Activated T-helper 1 cell treated with Interleukin-2 at 50 U/mL for 16 hours (primary cell): ENCODE measurements around the gene FOXP1.
"Not testable (repeated sequence)": the region's sequence is repeated elsewhere in the genome, so short reads cannot be mapped to it uniquely, and the experiment has no call there.

Experiments
- DNase-seq: peaks from one replicate; pipeline ENCODE4 v3.0.0-alpha.2; 2020; ENCODE audit warnings: low read depth

Gene FOXP1

DNA sequence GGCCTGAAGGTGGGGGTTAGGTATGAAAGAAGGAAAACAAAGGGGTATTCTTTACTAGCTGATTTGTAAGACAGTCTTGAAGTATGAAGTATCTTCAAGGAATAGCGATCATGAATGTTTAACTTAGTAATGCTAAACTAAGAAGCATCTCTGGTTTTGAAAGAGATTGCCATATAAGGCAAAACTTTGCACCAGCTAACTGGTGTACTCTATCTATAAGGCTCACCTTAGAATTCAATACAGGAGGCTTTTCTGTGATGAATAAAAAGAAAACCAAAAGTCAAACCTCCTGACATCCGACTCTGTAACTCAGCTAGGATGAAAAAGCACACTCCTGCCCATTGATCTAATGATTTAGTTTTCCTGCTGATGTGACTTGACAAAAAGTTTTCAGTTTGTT lies 54.7 kb downstream of the FOXP1 start:
- DNase-seq = no peak

DNA sequence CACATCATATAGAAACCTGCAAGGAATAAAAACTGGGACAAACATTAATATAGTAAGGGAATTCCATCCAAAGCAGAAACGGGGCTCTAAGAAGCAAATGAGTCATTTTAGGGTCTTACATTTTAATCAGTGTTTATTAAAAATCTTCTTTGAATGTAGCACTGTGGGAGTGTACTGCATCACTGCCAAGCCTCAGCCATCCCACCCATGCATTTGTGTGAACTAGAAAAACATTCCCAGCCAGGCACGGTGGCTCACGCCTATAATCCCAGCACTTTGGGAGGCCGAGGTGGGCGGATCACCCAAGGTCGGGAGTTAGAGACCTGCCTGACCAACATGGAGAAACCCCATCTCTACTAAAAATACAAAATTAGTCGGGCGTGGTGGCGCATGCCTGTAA lies 57.1 kb downstream of the FOXP1 start:
- not testable (repeated sequence) for DNase-seq

DNA sequence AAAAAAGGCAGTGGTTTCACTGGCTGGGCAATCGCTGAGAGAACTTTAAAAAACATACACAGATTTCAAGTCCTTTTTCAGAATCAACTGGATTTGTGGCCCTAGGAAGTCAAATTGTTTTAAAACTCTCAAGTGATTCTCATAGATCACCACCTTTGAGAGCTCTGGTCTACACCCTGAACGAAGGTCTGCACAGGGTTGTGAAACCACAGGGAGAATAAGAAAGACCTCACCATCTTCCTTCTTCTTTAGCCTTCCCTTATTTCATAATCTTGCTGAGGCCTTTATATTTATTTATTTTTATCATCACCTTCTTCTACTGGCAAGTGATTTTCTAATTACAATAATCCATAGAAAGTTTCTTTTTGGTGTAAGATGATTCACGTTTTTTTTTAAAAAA lies 58.1 kb downstream of the FOXP1 start:
- no peak for DNase-seq

DNA sequence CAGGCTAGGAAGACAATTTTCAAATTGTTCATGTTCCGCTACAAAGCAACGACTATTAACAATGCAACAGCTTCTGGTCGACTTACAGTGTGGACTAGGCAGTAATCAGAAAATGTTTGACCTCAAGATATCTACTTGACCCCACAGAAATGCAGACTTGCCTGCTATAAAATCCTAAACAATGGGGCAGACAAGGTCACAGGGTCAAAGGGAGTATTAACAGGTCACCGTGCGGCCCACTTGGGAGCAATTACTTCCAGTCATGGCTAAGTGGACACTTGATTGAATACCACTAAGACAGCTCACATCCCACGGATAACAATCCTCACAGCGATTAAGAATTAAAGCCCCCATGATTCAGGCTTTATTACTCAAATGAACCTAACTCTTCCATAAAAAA lies 58.9 kb downstream of the FOXP1 start:
- no peak for DNase-seq

DNA sequence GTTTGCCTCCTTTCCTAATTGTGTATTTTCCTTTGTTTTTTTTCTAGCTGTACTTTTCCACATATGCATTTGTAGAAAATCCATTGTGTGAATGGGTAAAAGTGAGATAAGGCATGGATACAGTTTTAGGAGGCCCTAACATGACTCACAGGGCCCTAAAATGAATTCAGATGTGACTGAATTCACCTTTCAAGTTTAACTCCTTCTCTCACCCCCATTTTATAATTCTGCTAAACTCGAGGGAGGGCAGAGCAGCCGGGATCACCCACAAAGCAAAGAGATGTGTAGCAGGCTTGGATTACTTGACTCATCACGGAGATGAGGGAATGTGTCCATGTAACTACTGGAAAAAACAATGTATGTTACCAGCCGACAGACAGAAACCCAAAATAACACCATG lies 59.9 kb downstream of the FOXP1 start:
- no peak for DNase-seq

DNA sequence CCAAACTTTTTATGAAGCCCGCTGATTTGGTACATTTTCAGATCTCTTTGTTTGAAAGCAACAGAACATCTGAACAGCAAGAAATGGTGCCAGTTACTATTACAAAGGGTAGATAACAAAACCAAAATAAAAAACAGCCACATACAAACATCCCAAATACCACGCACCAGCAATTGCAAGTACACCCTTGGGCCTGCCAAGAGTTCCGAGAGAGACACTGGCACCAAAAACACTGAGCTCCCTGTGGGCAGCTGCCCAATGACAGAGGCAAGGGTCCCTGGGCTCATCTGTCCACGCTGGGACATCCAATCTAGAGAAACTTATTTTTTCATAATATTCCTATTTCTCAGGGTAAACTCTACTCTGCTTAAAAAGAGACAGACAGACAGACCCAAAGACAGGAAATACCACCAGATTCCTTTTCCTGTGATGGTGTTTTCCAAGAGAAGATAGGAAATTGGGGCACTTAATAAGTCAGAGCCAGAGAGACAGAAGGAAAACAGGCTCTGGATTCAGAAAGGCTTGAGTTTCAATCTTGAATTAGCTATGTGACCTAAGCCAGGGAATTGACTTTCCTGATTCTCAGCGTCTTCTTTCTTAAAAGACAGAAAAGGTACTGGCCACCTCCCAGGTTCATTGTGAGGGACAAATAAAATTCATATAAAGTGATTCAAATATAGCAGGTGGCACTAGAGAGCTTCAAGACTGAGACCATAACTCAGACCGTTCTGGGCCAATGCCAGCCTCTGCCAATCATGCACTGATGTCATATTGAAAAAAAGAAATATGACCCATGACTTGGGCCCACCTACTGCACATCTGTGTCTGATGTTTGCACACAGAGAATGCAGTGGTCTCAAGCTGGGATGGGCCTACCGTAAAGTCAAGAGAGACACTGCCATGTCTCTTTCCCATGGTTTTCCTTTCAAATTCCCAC lies 61.3 kb downstream of the FOXP1 start:
- DNase-seq = no peak

DNA sequence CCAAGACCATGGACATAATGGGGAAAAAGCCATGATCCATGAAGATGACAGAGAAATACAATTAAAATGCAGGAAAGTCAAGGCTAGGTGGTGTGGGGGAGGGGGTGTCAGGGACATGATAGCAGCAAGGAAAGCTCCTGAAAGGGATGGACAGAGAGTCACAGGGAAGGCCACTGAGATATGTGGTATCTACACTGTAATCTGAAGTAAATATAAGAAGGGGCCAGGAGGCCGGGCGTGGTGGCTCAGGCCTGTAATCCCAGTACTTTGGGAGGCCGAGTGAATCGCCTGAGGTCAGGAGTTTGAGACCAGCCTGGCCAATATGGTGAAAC lies 62.5 kb downstream of the FOXP1 start:
- DNase-seq = no peak

DNA sequence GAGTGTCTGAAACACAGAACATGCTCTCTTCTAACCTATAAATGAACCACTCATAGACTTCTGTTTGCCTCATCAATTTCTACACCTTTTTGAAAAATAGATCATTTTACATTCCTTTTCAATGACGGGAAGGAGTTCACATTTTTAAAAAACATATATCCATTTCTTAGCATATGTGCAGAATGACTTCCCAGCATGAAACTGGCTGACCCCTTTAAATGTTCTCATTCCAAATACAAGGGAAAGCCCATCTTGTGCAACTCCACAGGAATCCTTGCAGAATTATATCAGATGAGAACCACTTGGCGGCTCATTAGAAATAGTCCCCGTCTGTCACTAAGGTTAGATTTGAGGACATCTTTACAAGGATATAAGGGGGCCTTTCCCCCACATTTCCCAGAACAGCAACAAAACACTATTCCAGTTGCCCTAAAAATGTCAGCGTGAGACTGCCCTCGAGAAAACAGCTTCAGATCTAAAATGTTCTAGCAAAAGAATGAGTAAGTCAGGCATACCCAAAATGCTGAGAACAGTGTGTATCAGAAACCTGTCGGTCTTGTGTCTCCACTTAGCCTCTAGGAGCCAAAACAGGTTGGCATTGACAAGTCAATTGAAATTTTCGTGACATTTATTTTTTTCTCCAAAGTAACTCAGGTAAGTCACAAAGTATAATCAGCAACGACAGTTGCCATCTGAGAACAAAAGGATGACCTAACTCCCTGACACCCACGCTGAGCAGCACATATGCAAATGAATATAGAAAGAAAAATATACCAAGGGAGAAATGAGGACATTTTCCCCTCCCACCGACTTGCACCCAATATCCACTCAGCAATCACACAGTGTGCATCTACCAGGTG lies 63.1 kb downstream of the FOXP1 start:
- no peak for DNase-seq

DNA sequence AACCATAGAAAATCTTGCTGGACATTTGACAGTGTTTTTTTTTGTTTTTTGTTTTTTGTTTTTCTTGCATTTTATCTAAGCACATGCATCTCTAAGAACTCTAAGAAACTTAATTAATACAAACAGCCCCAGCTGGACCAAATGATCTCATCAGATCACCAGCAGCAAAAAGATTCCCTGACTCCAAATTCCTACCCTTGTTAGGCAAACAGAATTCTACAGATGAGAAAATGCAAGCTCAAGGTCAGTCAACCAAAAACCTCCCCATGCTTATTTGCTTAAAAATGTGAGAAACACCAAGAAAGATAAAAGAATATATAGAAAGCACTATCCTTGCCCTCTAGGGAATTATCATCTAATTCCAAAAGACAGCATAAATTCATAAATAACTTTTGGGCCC lies 65.4 kb downstream of the FOXP1 start:
- DNase-seq = no peak

DNA sequence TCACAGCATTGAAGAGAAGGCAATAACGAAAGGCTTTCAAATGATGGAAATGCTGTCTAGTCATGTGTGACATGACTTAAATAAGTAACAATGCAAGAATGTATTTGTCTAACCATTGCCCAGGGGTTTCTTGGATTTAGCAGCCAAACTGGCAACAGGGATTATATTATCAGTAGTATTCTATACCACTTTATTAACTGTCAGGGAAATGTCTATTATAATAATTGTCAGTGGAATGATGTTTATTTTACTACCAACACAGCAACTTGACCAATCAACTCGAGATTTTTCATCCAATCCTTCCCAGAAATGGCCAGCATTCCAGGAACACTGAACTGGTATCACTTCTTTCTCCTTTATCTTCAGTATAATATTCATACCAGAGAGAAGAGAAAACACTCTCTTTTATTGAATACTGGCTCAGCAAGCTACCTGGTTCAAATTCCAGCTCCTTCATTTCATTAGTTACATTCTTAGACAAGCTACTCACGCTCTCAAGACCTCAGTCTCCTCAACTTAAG lies 66.2 kb downstream of the FOXP1 start:
- DNase-seq = no peak

DNA sequence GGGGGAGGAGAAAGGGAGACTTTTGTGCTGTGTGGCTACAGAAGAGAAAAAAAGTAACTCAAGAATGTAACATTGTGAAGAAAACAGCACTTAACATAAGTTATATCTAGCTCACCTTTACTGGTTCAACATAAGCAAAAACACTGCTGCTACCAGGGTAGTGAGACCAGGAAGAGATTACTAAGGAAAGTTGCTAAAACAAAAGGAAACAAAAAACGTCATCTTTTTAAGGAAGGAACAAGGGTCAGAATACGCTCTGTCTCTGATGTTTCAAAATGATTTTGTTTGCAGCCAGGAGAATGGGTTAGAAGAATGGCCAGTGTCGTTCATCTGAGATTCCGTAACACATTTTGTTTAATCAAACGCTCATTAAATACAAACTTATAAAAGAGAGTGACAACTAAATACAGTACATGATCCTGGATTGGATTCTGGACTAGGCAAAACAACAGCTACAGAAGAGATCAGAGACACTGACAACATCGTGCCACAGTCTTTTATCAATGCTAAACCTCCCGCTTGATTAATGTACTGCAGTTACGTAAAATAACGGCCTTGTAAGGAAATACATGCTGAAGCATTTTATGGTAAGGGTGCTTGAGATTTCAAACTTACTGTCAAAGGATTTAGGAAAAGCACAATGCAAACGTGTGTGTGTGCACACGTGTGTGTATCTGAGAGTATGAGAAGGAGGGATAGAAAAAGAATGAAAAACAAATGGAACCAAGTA lies 67.7 kb downstream of the FOXP1 start:
- DNase-seq = no peak

DNA sequence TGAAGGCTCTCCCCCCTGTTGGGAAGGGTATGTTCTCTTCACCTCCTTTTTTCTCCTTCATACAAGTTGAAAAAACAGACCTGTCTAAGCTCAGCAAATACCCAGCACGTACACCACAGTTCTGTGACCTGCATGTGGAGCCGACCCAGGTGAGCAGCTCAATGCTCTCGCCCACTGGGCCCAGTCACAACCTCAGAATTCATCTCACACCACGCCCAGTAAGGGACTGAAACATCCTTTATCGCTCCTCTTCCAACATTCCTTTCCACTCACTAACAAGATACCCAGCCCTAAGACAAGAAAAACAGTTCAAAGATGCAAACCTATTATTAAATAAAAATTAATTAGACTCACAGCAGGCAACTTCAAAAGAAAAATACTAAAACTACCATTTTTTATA lies 68.9 kb downstream of the FOXP1 start:
- DNase-seq = no peak

DNA sequence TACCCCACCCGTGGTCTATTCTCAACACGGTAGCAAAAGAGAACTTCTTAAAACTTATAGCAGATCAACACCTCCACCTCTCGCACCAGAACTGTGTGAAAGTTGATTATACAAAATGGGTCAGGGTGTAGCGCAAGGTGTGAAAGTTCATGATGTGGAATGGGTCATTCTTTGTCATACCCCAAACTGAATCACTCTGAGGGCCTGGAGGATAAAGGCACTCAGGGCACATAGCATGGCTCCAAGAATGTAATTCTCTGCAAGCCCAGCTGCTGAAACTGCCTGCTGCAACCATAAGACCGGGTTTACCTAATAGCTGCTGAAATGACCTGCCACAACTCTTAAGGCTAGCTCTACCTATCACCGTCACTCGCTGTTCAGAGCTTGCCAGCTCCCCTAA lies 70.0 kb downstream of the FOXP1 start:
- no peak for DNase-seq

DNA sequence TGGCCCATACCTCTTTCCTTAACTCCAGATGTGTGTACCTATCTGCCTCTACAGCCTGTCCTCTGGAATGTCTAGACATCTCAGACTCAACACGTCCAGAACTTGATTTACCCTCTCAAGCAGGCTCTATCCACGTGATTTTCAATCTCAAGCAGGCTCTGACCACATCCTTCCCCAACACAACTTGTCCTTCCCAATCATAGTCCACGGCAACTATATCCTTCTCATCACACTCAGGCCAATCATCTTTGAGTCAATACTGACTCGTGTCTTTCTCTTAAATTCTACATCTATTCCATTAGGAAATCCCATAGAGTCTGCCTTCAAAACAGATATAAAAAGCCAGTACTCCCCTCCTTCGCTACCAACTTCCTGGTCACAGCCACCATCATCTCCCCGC lies 70.4 kb downstream of the FOXP1 start:
- DNase-seq = no peak

DNA sequence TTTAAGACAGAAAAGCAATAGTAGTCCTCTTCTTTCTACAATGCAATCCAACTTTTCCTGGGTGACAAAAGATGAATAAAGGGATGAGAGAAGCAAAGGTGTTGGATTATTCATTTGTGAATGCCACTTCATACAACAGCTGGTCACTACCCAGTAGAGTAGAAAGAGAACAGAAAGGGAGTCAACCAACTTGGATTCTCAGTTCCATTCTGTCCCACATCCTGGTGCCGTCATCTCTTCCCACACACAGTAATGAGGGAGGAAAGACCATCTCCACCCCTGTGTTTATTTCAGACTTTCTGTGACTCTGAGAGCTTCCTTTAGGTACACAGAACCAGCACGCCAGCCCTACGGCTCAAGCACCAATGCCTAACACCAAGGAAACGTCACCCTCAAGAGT lies 71.0 kb downstream of the FOXP1 start:
- DNase-seq = no peak

DNA sequence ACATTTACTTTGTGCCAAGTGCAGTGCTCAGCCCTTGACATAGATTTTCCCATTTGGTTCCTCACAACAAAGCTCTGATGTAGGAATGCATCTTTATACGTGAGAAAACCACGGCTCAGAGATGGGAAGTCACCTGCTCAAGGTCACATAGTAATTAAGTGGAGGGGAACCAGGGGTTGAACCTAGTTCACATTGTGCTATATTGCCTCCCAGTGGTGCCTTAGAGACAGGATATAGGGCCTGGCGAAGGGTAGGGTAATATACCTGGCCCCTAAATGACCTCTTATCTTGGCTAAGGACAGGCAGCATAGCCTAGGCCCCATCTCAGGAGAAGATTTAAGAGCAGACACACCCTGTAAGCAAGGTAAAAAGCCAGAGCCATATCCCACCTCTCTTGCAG lies 71.5 kb downstream of the FOXP1 start:
- no peak for DNase-seq

DNA sequence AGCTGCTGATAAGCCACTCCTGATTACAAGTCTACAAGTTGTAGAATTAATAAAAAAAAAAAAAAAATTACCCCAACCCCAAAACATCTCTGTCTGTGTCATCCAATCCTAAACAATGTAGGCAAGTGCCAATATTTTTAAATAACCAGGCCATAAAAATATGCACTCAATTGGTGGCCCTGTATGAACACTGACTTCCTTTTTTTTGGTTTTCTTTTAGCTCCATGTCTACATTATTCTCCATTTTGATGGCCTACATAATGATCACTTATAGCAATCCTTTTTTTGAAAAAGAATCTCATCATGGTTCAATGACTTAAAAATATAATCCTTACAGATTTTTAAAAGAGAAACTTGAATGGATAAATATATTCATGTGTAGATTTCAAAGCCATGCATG lies 72.1 kb downstream of the FOXP1 start:
- DNase-seq = no peak

DNA sequence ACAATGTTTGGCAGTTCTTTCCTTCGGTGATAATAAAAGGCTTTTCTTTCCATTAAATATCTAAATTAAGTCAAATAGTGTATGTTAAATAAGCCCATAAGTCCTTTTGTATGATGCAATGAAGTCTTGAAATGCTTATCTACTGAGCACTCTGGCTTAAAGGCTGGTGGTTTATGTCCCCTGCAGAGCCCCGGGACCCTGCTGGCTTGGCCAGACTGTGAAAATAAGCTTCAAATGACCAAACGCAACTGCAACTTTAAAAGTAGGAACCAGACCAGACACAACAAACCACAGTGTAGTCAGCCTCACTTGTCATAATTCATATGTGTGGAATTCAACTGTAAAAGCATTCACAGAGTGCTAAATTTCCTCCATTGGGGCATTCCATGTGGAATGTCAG lies 72.5 kb downstream of the FOXP1 start:
- DNase-seq = no peak

DNA sequence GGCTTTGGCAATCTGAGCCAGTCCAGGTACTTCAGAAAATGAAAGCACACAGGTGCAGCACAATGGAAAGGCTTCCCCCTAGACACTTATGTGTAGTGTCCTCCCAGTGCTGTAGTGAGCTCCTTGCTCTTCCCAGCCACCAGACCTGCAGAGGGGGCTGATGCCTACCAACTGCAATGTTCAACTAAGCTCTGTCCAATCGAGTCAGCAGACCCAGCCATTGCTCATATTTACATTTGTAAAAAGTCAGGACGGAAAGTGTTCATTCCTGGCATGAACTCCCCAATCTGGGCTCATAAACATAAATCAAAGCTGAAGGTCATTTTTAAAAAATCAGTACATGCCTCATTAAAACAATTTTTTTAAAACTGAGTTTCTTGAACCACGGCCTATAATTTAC lies 73.0 kb downstream of the FOXP1 start:
- DNase-seq = no peak

DNA sequence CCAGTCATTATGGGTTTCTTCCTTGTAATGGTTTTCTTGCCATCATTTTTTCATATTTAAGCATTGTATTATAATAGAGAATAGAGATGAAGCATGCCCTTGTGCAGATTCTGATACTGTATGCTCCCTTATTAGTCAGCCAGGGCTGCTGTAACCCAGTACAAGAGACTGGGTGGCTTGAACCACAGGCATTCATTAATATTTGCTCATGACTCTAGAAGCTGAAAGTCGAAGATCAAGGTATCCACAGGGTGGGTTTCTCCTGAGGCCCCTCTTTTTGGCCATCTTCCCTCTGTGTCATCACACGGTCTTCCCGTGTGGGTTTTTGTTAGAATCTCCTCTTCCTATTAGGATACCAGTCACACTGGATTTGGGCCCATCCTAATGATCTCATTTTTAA lies 74.5 kb downstream of the FOXP1 start:
- no peak for DNase-seq

DNA sequence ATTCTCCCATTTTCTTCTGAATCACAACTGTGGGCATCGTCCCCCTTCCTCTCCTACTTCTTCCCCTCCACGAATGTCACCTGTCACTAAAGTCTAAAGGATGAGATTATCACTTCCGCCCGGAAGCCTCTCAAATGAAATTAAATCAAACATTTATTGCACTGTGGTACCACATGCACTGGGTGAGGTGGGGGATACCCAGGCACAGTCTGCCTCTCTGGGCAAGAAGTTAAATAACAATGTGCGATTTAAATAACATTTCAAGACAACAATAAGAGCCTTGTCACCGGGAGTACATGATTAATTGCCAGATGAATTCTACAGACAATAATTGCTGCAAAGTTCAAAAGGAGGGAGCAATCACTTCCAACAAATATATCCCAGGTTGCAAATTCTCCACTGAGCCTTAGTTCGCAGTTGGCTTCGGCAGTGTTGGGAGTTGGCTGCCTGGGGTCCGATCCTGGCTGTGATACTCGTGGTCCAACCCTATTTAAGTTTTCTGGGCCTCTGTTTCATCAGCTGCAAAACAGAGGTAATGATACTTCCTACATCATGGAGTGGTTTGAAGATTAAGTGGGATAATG lies 77.7 kb downstream of the FOXP1 start:
- no peak for DNase-seq
